AG04449 (cell line): ENCODE results near the gene MARVELD3.

Experiments used
- CTCF ChIA-PET: fragments of 350-600 bp; formaldehyde crosslinking; extraction: SDS; loops from one replicate; lab custom pipeline; 2021; ENCODE audit warnings: antibody characterized with exemption; lab: Yijun Ruan, JAX
- POLR2A ChIA-PET: fragments of 400-600, 350-600 bp; formaldehyde crosslinking; extraction: SDS; loops from one replicate; lab custom pipeline; 2020; ENCODE audit warnings: antibody characterized with exemption, inconsistent platforms; lab: Yijun Ruan, JAX
- DNase-seq: peaks from one replicate; pipeline ENCODE4 v3.0.0-alpha.2; 2010; ENCODE audit warnings: low read depth, low spot score
- H3K4me3 ChIP-seq: 2 replicates; pipeline ENCODE4 v1.5.1; 2011; ENCODE audit warnings: low read depth, mild to moderate bottlenecking, control low read depth, low read length
- CTCF ChIP-seq: IDR thresholded peaks from one replicate; pipeline ENCODE4 v1.5.1; 2011; ENCODE audit warnings: mild to moderate bottlenecking, moderate library complexity, low read length, control low read depth, inconsistent platforms; ENCODE audit not compliant: insufficient read depth; ENCODE audit errors: missing control alignments

Gene MARVELD3

GRCh38 chr16:71623597-71623996 is 2.4 kb upstream of the MARVELD3 start:
- CTCF ChIA-PET = interaction anchor here (7.0 kb wide), 1 partner anchor 13 kb away, joined by 43 read pairs; no protein-coding TSS in a partner anchor
- POLR2A ChIA-PET = no interaction called here

GRCh38 chr16:71625113-71625850 is 702 bp upstream of the MARVELD3 start:
- no peak for TF ChIP-seq CTCF
- CTCF ChIA-PET = interaction anchor here (7.0 kb wide), 1 partner anchor 15 kb away, joined by 43 read pairs; no protein-coding TSS in a partner anchor
- POLR2A ChIA-PET = no interaction called here
- DNase-seq = no peak
- no peak overlapping the region for H3K4me3 ChIP-seq

More at GRCh38 chr16:71623597-71623996, 2.4 kb upstream of the MARVELD3 start:
- DNase-seq = no peak
- H3K4me3 ChIP-seq = no peak overlapping the region
- TF ChIP-seq CTCF = no peak

- no peak for DNase-seq
- TF ChIP-seq CTCF = no peak
- ChIA-PET POLR2A (no interaction called here), CTCF (no interaction called here)
- no peak overlapping the region; the same call in 1 of the 2 replicates for H3K4me3 ChIP-seq
Observed at GRCh38 chr16:71626858-71627213, 852 bp downstream of the MARVELD3 start.

- no peak for TF ChIP-seq CTCF
- POLR2A ChIA-PET = no interaction called here
- H3K4me3 ChIP-seq = no peak overlapping the region
- CTCF ChIA-PET = interaction anchor here (4.2 kb wide), 1 partner anchor 17 kb away, joined by 18 read pairs; no protein-coding TSS in a partner anchor
- DNase-seq = no peak
Observed at GRCh38 chr16:71627731-71628181, 1.8 kb downstream of the MARVELD3 start.

- H3K4me3 ChIP-seq = no peak overlapping the region
- ChIA-PET POLR2A (no interaction called here), CTCF (interaction anchor here (4.2 kb wide), 1 partner anchor 18 kb away, joined by 18 read pairs; no protein-coding TSS in a partner anchor)
- DNase-seq = no peak
- TF ChIP-seq CTCF = no peak
Observed at GRCh38 chr16:71628810-71629209, 2.8 kb downstream of the MARVELD3 start.

- CTCF ChIA-PET = interaction anchor here (4.2 kb wide), 1 partner anchor 19 kb away, joined by 18 read pairs; no protein-coding TSS in a partner anchor
- POLR2A ChIA-PET = no interaction called here
- TF ChIP-seq CTCF = no peak
- no peak for DNase-seq
- H3K4me3 ChIP-seq = no peak overlapping the region
Observed at GRCh38 chr16:71629278-71630016, 3.5 kb downstream of the MARVELD3 start.
